ENCODE data around the gene FNIP2. TPM values are rescaled to one million over a fixed set of nuclear protein-coding genes. Genes with fewer than 3 reads are reported as not detected.
"Not testable (repeated sequence)": the region's sequence is repeated elsewhere in the genome, so short reads cannot be mapped to it uniquely, and the experiment has no call there.

Gene FNIP2
- polyA plus RNA-seq, 1 of the 3 experiments (the other 2 are of a cell fraction), result 0.97 TPM

GRCh38 chr4:158877069-158877468, 108.2 kb downstream of the FNIP2 start (continued):
- TF ChIP-seq POLR2AphosphoS5 (IDR thresholded peaks at IDR 0.05; ENCODE audit: low read depth, low read length), result no peak
- TF ChIP-seq USF1 (IDR thresholded peaks at IDR 0.05; ENCODE audit: borderline replicate concordance, low read depth), result no peak
- no peak for TF ChIP-seq RXRA (IDR thresholded peaks at IDR 0.05; ENCODE audit: borderline replicate concordance, low read depth)
- TF ChIP-seq GABPA (IDR thresholded peaks at IDR 0.05; ENCODE audit: low read depth), result no peak
- no peak for TF ChIP-seq YY1 (IDR thresholded peaks at IDR 0.05; ENCODE audit: low read depth)
- TF ChIP-seq TEAD4 (IDR thresholded peaks at IDR 0.05; ENCODE audit: borderline replicate concordance, insufficient read depth), result no peak

- H3K27ac ChIP-seq (ENCODE audit: low read depth in 2 of 2, low read length in 1 of 2); H3K4me1 ChIP-seq (ENCODE audit: control insufficient read depth in 1 of 2, insufficient read depth in 2 of 2, low read depth in 1 of 2, low read length in 1 of 2); POLR2A ChIA-PET; H3K36me3 ChIP-seq (replicated peaks in 1 of 2; ENCODE audit: control insufficient read depth in 1 of 2, insufficient read depth in 2 of 2, low read length in 1 of 2); H2AFZ ChIP-seq (ENCODE audit: low read depth); H3F3A ChIP-seq (replicated peaks; ENCODE audit: insufficient read depth); DNase-seq; H3K4me2 ChIP-seq; H3K9ac ChIP-seq; H3K79me2 ChIP-seq (ENCODE audit: insufficient read depth); H4K20me1 ChIP-seq (ENCODE audit: insufficient read depth); H3K27me3 ChIP-seq (ENCODE audit: insufficient read depth); CTCF ChIA-PET; H3K4me3 ChIP-seq (ENCODE audit: low read depth in 2 of 2, low read length in 1 of 2); H3K9me3 ChIP-seq; H3K9me2 ChIP-seq: not testable (repeated sequence)
- 97% methylated on average over 6 of the region's 30 CpGs for WGBS (ENCODE audit: low lambda C conversion rate)
Measured at GRCh38 chr4:158882142-158882541, 113.3 kb downstream of the FNIP2 start.

- CTCF ChIA-PET, result no interaction called here
- WGBS (ENCODE audit: low lambda C conversion rate), result 84% methylated on average over 2 of the region's 2 CpGs
- TF ChIP-seq NFIC (IDR thresholded peaks at IDR 0.05; ENCODE audit: borderline replicate concordance) (peak; percentile 82), TCF12 (IDR thresholded peaks at IDR 0.05) (peak; percentile 66), IRF3 (IDR thresholded peaks at IDR 0.05; ENCODE audit: low read depth, low read length) (no peak), RFX5 (IDR thresholded peaks at IDR 0.05; ENCODE audit: low read length) (no peak), RAD21 (IDR thresholded peaks at IDR 0.05; ENCODE audit: low read length) (no peak), CHD2 (IDR thresholded peaks at IDR 0.05; ENCODE audit: low read length, partially characterized antibody) (no peak), USF2 (IDR thresholded peaks at IDR 0.05; ENCODE audit: borderline replicate concordance, low read depth, low read length) (no peak), MEF2A (IDR thresholded peaks at IDR 0.05; ENCODE audit: borderline replicate concordance, low read depth) (no peak), GATA2 (CRISPR knock-in tag; IDR thresholded peaks at IDR 0.05) (no peak), TEAD4 (IDR thresholded peaks at IDR 0.05; ENCODE audit: borderline replicate concordance, insufficient read depth) (peak; percentile 51; the same call in 1 of the 2 replicates), JUND (IDR thresholded peaks at IDR 0.05) (peak; percentile 51), SIN3A (IDR thresholded peaks at IDR 0.05; ENCODE audit: borderline replicate concordance, low read depth, low read length) (no peak), ELF1 (IDR thresholded peaks at IDR 0.05) (no peak), FOSL2 (IDR thresholded peaks at IDR 0.05; ENCODE audit: borderline replicate concordance, low read depth) (no peak), EP300 (IDR thresholded peaks at IDR 0.05; ENCODE audit: borderline replicate concordance in 1 of 2, low read depth in 1 of 2, low read length in 1 of 2) (peak in 1 of 2 experiments; percentile 42; a peak in 1 of 4 replicates), RCOR1 (IDR thresholded peaks at IDR 0.05; ENCODE audit: low read length) (no peak), FOXJ3 (CRISPR knock-in tag; IDR thresholded peaks at IDR 0.05) (no peak), EZH2phosphoT487 (IDR thresholded peaks at IDR 0.05; ENCODE audit: borderline replicate concordance, low read depth) (no peak), RXRA (IDR thresholded peaks at IDR 0.05; ENCODE audit: borderline replicate concordance, low read depth) (peak; percentile 79), MXI1 (IDR thresholded peaks at IDR 0.05; ENCODE audit: low read depth, low read length) (no peak), NRF1 (IDR thresholded peaks at IDR 0.05; ENCODE audit: low read depth, low read length) (no peak), PBX3 (IDR thresholded peaks at IDR 0.05) (peak; percentile 92)
Measured at GRCh38 chr4:158884280-158884679, 115.5 kb downstream of the FNIP2 start.

More at GRCh38 chr4:158884280-158884679, 115.5 kb downstream of the FNIP2 start:
- Histone ChIP-seq H3K79me2 (ENCODE audit: insufficient read depth) (no peaks in the 10 kb centered on the region), H3K4me3 (ENCODE audit: low read depth in 2 of 2, low read length in 1 of 2) (no peak overlapping the region), H3K9ac (no peak overlapping the region), H3K4me1 (ENCODE audit: control insufficient read depth in 1 of 2, insufficient read depth in 2 of 2, low read depth in 1 of 2, low read length in 1 of 2) (no peaks in the 10 kb centered on the region), H3F3A (replicated peaks; ENCODE audit: insufficient read depth) (no peaks in the 10 kb centered on the region), H4K20me1 (ENCODE audit: insufficient read depth) (no peaks in the 10 kb centered on the region), H3K9me3 (no peaks in the 10 kb centered on the region), H3K4me2 (no peak overlapping the region), H3K27ac (ENCODE audit: low read depth in 2 of 2, low read length in 1 of 2) (no peak overlapping the region), H3K27me3 (ENCODE audit: insufficient read depth) (no peaks in the 10 kb centered on the region), H3K9me2 (no peaks in the 10 kb centered on the region), H3K36me3 (replicated peaks in 1 of 2; ENCODE audit: control insufficient read depth in 1 of 2, insufficient read depth in 2 of 2, low read length in 1 of 2) (no peaks in the 10 kb centered on the region), H2AFZ (ENCODE audit: low read depth) (no peak overlapping the region)
- POLR2A ChIA-PET, result no interaction called here
- no peak for DNase-seq

Data from SK-N-SH (cell line).